Breast epithelium (tissue), 3 donors: ENCODE data around the gene PKIB.

Source experiments
- POLR2A ChIP-seq: fragments of 450-650 bp; IDR thresholded peaks from one replicate; pipeline ENCODE4 v1.6.1; 2016; ENCODE audit warnings: antibody characterized with exemption, mild to moderate bottlenecking, moderate library complexity
- TF ChIP-seq, protein P1 (sequence below), 3 donors: fragments of 450-650 bp; IDR thresholded peaks; one replicate each; pipeline ENCODE4 v1.5.1; 2016 to 2017; ENCODE audit warnings: antibody characterized with exemption in 3 of 3, mild to moderate bottlenecking in 3 of 3, moderate library complexity in 3 of 3

GRCh38 chr6:122676146-122676545 is 65.9 kb downstream of the PKIB start:
- TF ChIP-seq, protein P1, sequence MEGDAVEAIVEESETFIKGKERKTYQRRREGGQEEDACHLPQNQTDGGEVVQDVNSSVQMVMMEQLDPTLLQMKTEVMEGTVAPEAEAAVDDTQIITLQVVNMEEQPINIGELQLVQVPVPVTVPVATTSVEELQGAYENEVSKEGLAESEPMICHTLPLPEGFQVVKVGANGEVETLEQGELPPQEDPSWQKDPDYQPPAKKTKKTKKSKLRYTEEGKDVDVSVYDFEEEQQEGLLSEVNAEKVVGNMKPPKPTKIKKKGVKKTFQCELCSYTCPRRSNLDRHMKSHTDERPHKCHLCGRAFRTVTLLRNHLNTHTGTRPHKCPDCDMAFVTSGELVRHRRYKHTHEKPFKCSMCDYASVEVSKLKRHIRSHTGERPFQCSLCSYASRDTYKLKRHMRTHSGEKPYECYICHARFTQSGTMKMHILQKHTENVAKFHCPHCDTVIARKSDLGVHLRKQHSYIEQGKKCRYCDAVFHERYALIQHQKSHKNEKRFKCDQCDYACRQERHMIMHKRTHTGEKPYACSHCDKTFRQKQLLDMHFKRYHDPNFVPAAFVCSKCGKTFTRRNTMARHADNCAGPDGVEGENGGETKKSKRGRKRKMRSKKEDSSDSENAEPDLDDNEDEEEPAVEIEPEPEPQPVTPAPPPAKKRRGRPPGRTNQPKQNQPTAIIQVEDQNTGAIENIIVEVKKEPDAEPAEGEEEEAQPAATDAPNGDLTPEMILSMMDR (IDR thresholded peaks at IDR 0.05): no peak
- TF ChIP-seq POLR2A: no peak
